Measurements from ENCODE around the gene RPS24. TPM values are rescaled to one million over a fixed set of nuclear protein-coding genes. Genes with fewer than 3 reads are reported as not detected.
"Not testable (repeated sequence)": the region's sequence is repeated elsewhere in the genome, so short reads cannot be mapped to it uniquely, and the experiment has no call there.

RPS24 gene
- total RNA-seq, 2 donors from 2014 or later, result 1,176 to 1,208 TPM

- intact Hi-C loops (cut with DNase I, micrococcal nuclease), result loop anchor here (5.0 to 10.0 kb wide), 2 partner anchors 1150 to 1153 kb away; no protein-coding TSS in a partner anchor
- DNase-seq (no peak), ATAC-seq (no peak)
These were observed 11.0 kb downstream of the RPS24 start for GRCh38 chr10:78044699-78045098.

- no peak for DNase-seq
- no peak for ATAC-seq
- intact Hi-C loops (cut with DNase I, micrococcal nuclease), result loop anchor here (5.0 to 10.0 kb wide), 2 partner anchors 1150 to 1152 kb away; no protein-coding TSS in a partner anchor
These were observed 11.6 kb downstream of the RPS24 start for GRCh38 chr10:78045237-78045636.

GRCh38 chr10:78045856-78046255 is 12.2 kb downstream of the RPS24 start:
- intact Hi-C loops (cut with DNase I, micrococcal nuclease), result loop anchor here (5.0 to 10.0 kb wide), 2 partner anchors 1149 to 1151 kb away; no protein-coding TSS in a partner anchor
- no peak for ATAC-seq

GRCh38 chr10:78046711-78047269 is 13.1 kb downstream of the RPS24 start:
- intact Hi-C loops (cut with DNase I, micrococcal nuclease), result loop anchor here (5.0 to 10.0 kb wide), 2 partner anchors 1148 to 1151 kb away; no protein-coding TSS in a partner anchor

More at GRCh38 chr10:78045856-78046255, 12.2 kb downstream of the RPS24 start:
- DNase-seq, result no peak

GRCh38 chr10:78047314-78047891 is 13.7 kb downstream of the RPS24 start:
- peak; percentile 76 for ATAC-seq
- intact Hi-C loops (cut with DNase I, micrococcal nuclease), result loop anchor here (5.0 to 10.0 kb wide), 2 partner anchors 1147 to 1150 kb away; no protein-coding TSS in a partner anchor
- DNase-seq, result peak; percentile 74 to 94

More at GRCh38 chr10:78046711-78047269, 13.1 kb downstream of the RPS24 start:
- no peak for ATAC-seq
- no peak for DNase-seq

- DNase-seq (no peak), ATAC-seq (no peak)
- intact Hi-C loops (cut with DNase I, micrococcal nuclease), result loop anchor here (5.0 to 10.0 kb wide), 2 partner anchors 1145 to 1147 kb away; no protein-coding TSS in a partner anchor
These were observed 16.2 kb downstream of the RPS24 start for GRCh38 chr10:78049851-78050250.

- DNase-seq, result no peak
- no peak for ATAC-seq
- intact Hi-C loops (cut with DNase I, micrococcal nuclease), result no loop called here
These were observed 19.7 kb downstream of the RPS24 start for GRCh38 chr10:78053211-78053868.

- intact Hi-C loops (cut with DNase I, micrococcal nuclease), result no loop called here
These were observed 24.9 kb downstream of the RPS24 start for GRCh38 chr10:78058562-78058961.

GRCh38 chr10:78059906-78060702 is 26.4 kb downstream of the RPS24 start:
- DNase-seq, result no peak
- no peak for ATAC-seq
- intact Hi-C loops (cut with DNase I, micrococcal nuclease), result no loop called here

More at GRCh38 chr10:78058562-78058961, 24.9 kb downstream of the RPS24 start:
- no peak for DNase-seq
- no peak for ATAC-seq

- intact Hi-C loops (cut with DNase I, micrococcal nuclease), result no loop called here
- no peak for DNase-seq
- no peak for ATAC-seq
These were observed 28.6 kb downstream of the RPS24 start for GRCh38 chr10:78062296-78062695.

GRCh38 chr10:78063236-78063635 is 29.6 kb downstream of the RPS24 start:
- DNase-seq (no peak), ATAC-seq (peak; percentile 50)
- intact Hi-C loops (cut with DNase I, micrococcal nuclease), result no loop called here

- DNase-seq, ATAC-seq: not testable (repeated sequence)
These were observed 31.3 kb downstream of the RPS24 start for GRCh38 chr10:78064919-78065318.

GRCh38 chr10:78065611-78066010 is 31.9 kb downstream of the RPS24 start:
- intact Hi-C loops (cut with DNase I, micrococcal nuclease), result no loop called here
- DNase-seq, result no peak
- ATAC-seq, result no peak

More at GRCh38 chr10:78064919-78065318, 31.3 kb downstream of the RPS24 start:
- intact Hi-C loops (cut with DNase I, micrococcal nuclease), result not testable (repeated sequence)

- intact Hi-C loops (cut with DNase I, micrococcal nuclease), result no loop called here
- ATAC-seq (peak; percentile 98), DNase-seq (peak; percentile 87 to 88)
These were observed 32.3 kb downstream of the RPS24 start for GRCh38 chr10:78066012-78066411.

- no peak for DNase-seq
- intact Hi-C loops (cut with DNase I, micrococcal nuclease), result no loop called here
- ATAC-seq, result no peak
These were observed 33.2 kb downstream of the RPS24 start for GRCh38 chr10:78066728-78067430.

- intact Hi-C loops (cut with DNase I, micrococcal nuclease), result no loop called here
- no peak for ATAC-seq
- DNase-seq, result no peak
These were observed 35.5 kb downstream of the RPS24 start for GRCh38 chr10:78069151-78069550.

- intact Hi-C loops (cut with DNase I, micrococcal nuclease); ATAC-seq; DNase-seq: not testable (repeated sequence)
These were observed 36.4 kb downstream of the RPS24 start for GRCh38 chr10:78070064-78070463.

GRCh38 chr10:78070726-78071125 is 37.1 kb downstream of the RPS24 start:
- ATAC-seq, result no peak
- DNase-seq, result no peak
- intact Hi-C loops (cut with DNase I, micrococcal nuclease), result no loop called here

All from left colon (tissue), 2 donors.